A549 (cell line): Measurements from ENCODE around the gene MVP. TPM values are rescaled to one million over a fixed set of nuclear protein-coding genes. Genes with fewer than 3 reads are reported as not detected.

ENCODE experiments used
- ATAC-seq, 2 experiments: fragments of 200-7000 bp in 1 of 2; fragments of >200 bp in 1 of 2; cut with Nextera tagmentation in 1 of 2; cut with Tn5 transposase in 1 of 2; 3 replicates each; pipeline versions ENCODE4 v1.8.0 to v1.9.1; 2018 to 2020; ENCODE audit warnings: mild to moderate bottlenecking in 1 of 2, moderate library complexity in 1 of 2
- CTCF ChIA-PET: fragments of 300-600 bp; sonication (Branson Sonifier 250); formaldehyde crosslinking; extraction: SDS; loops from one replicate; lab custom pipeline; 2021; ENCODE audit warnings: antibody characterized with exemption, inconsistent platforms; lab: Yijun Ruan, JAX
- POLR2A ChIA-PET: fragments of 350-600 bp; formaldehyde crosslinking; extraction: SDS; loops from one replicate; lab custom pipeline; 2021; ENCODE audit warnings: antibody characterized with exemption, inconsistent platforms; lab: Yijun Ruan, JAX
- DNase-seq, 2 experiments: peaks; one replicate each; pipeline versions ENCODE4 v3.0.0 to v3.0.0-alpha.2; 2011 to 2016; ENCODE audit warnings: low read depth in 1 of 2, low spot score in 1 of 2
- FAIRE-seq: peaks from 2 replicates; lab custom pipeline; 2011; peaks lifted over from hg19 to GRCh38; lab: Jason Lieb, UNC
- H3K27ac ChIP-seq, 2 experiments: fragments of >200 bp; sonication (Bioruptor Twin); formaldehyde crosslinking; 3 replicates each; pipeline ENCODE4 v1.5.1; 2016 to 2017
- H3K4me1 ChIP-seq: fragments of >200 bp; sonication (Bioruptor Twin); formaldehyde crosslinking; 3 replicates; pipeline ENCODE4 v1.6.1; 2016
- H3K4me2 ChIP-seq: fragments of >200 bp; sonication (Bioruptor Twin); formaldehyde crosslinking; 3 replicates; pipeline ENCODE4 v1.6.1; 2016
- H3K4me3 ChIP-seq: fragments of >200 bp; sonication (Bioruptor Twin); formaldehyde crosslinking; 3 replicates; pipeline ENCODE4 v1.5.1; 2016
- H3K9me3 ChIP-seq: fragments of >200 bp; sonication (Bioruptor Twin); formaldehyde crosslinking; 3 replicates; pipeline ENCODE4 v1.6.1; 2016
- CBX2 ChIP-seq: fragments of 200-600 bp; sonication (generic); IDR thresholded peaks from 2 replicates; pipeline ENCODE4 v1.6.1; 2016; ENCODE audit warnings: low read depth, mild to moderate bottlenecking, borderline replicate concordance
- CEBPB ChIP-seq, 2 experiments: fragments of >200 bp in 1 of 2; sonication (Bioruptor Twin) in 1 of 2; formaldehyde crosslinking in 1 of 2; IDR thresholded peaks; 2 replicates each; pipeline ENCODE4 v1.6.1; 2012 to 2016
- EHF ChIP-seq: fragments of 250-450 bp; sonication (Bioruptor Pico); IDR thresholded peaks from 2 replicates; pipeline ENCODE4 v1.5.0; 2020; ENCODE audit warnings: mild to moderate bottlenecking
- EP300 ChIP-seq, 2 experiments: fragments of >200 bp; sonication (Bioruptor Twin); formaldehyde crosslinking; IDR thresholded peaks; 2 replicates in 1 of 2; 3 replicates in 1 of 2; pipeline ENCODE4 v1.6.1; 2016 to 2017
- FOXS1 ChIP-seq: fragments of 250-450 bp; sonication (Bioruptor Pico); IDR thresholded peaks from 2 replicates; pipeline ENCODE4 v1.5.0; 2020; ENCODE audit warnings: mild to moderate bottlenecking, moderate library complexity
- HDAC2 ChIP-seq: fragments of 200-600 bp; sonication (generic); IDR thresholded peaks from 2 replicates; pipeline ENCODE4 v1.6.1; 2016
- HEYL ChIP-seq: fragments of 250-450 bp; sonication (Bioruptor Pico); IDR thresholded peaks from 2 replicates; pipeline ENCODE4 v1.8.0; 2021; ENCODE audit warnings: mild to moderate bottlenecking, moderate library complexity
- HMGXB4 ChIP-seq: fragments of 250-450 bp; sonication (Bioruptor Pico); IDR thresholded peaks from 2 replicates; pipeline ENCODE4 v1.5.0; 2021; ENCODE audit warnings: mild to moderate bottlenecking, moderate library complexity, borderline replicate concordance
- HOXA7 ChIP-seq: fragments of 250-450 bp; sonication (Bioruptor Pico); IDR thresholded peaks from 2 replicates; pipeline ENCODE4 v1.5.0; 2020; ENCODE audit warnings: mild to moderate bottlenecking, moderate library complexity
- HOXB13 ChIP-seq: fragments of 250-450 bp; sonication (Bioruptor Pico); IDR thresholded peaks from 2 replicates; pipeline ENCODE4 v1.5.0; 2020; ENCODE audit warnings: low read depth, mild to moderate bottlenecking, moderate library complexity
- HOXB5 ChIP-seq: fragments of 250-450 bp; sonication (Bioruptor Pico); IDR thresholded peaks from 2 replicates; pipeline ENCODE4 v1.5.0; 2020; ENCODE audit warnings: mild to moderate bottlenecking, moderate library complexity
- JUN ChIP-seq, 2 experiments: fragments of >200 bp; sonication (Bioruptor Twin); formaldehyde crosslinking; IDR thresholded peaks; 2 replicates in 1 of 2; 3 replicates in 1 of 2; pipeline ENCODE4 v1.6.1; 2016 to 2017
- KDM5A ChIP-seq: fragments of 200-600 bp; sonication (generic); IDR thresholded peaks from 2 replicates; pipeline ENCODE4 v1.6.1; 2016; ENCODE audit warnings: antibody characterized with exemption, mild to moderate bottlenecking
- MAFK ChIP-seq: fragments of 450-650 bp; IDR thresholded peaks from 2 replicates; pipeline ENCODE4 v1.6.1; 2014; ENCODE audit not compliant: partially characterized antibody
- MAZ ChIP-seq: fragments of 150-350 bp; IDR thresholded peaks from 2 replicates; pipeline ENCODE4 v1.6.1; 2014; ENCODE audit warnings: antibody characterized with exemption, low read depth, low read length, borderline replicate concordance
- MYC ChIP-seq: IDR thresholded peaks from 2 replicates; pipeline ENCODE4 v1.6.1; 2012; ENCODE audit warnings: mild to moderate bottlenecking, inconsistent platforms, low read length, improper control_type of control experiment, borderline replicate concordance
- NFE2L2 ChIP-seq: fragments of 150-350 bp; conservative IDR thresholded peaks from 2 replicates; pipeline ENCODE4 v1.6.1; 2014; ENCODE audit warnings: low read length
- NPAS2 ChIP-seq: fragments of 250-450 bp; sonication (Bioruptor Pico); IDR thresholded peaks from 2 replicates; pipeline ENCODE4 v1.8.0; 2022; ENCODE audit warnings: mild to moderate bottlenecking, moderate library complexity, borderline replicate concordance
- PHF8 ChIP-seq: fragments of 200-600 bp; sonication (generic); IDR thresholded peaks from 2 replicates; pipeline ENCODE4 v1.6.1; 2016; ENCODE audit warnings: low read depth, mild to moderate bottlenecking, antibody characterized with exemption, moderate library complexity, borderline replicate concordance
- POLR2A ChIP-seq: IDR thresholded peaks from 2 replicates; pipeline ENCODE4 v1.6.1; 2012; ENCODE audit warnings: mild to moderate bottlenecking, low read length
- POLR2AphosphoS2 ChIP-seq: conservative IDR thresholded peaks from 2 replicates; pipeline ENCODE4 v1.6.1; 2012; ENCODE audit warnings: low read length, improper control_type of control experiment, inconsistent platforms
- RAD21 ChIP-seq, 2 experiments: fragments of >200 bp in 1 of 2; sonication (Bioruptor Twin) in 1 of 2; formaldehyde crosslinking in 1 of 2; IDR thresholded peaks in 1 of 2; conservative IDR thresholded peaks in 1 of 2; 2 replicates in 1 of 2; 3 replicates in 1 of 2; pipeline ENCODE4 v1.6.1; 2012 to 2018; ENCODE audit warnings: inconsistent platforms in 1 of 2
- RARB ChIP-seq: fragments of 250-450 bp; sonication (Bioruptor Pico); IDR thresholded peaks from 2 replicates; pipeline ENCODE4 v1.8.0; 2021; ENCODE audit warnings: mild to moderate bottlenecking, moderate library complexity
- RNF2 ChIP-seq: fragments of 200-600 bp; sonication (generic); IDR thresholded peaks from 2 replicates; pipeline ENCODE4 v1.6.1; 2016; ENCODE audit warnings: low read depth, mild to moderate bottlenecking, antibody characterized with exemption, moderate library complexity, borderline replicate concordance
- SMC3 ChIP-seq: fragments of >200 bp; sonication (Bioruptor Twin); formaldehyde crosslinking; IDR thresholded peaks from 3 replicates; pipeline ENCODE4 v1.6.1; 2018; ENCODE audit warnings: inconsistent platforms
- SREBF2 ChIP-seq: fragments of 450-650 bp; IDR thresholded peaks from 2 replicates; pipeline ENCODE4 v1.6.1; 2014; ENCODE audit warnings: mild to moderate bottlenecking, moderate library complexity
- TFCP2L1 ChIP-seq: fragments of 250-450 bp; sonication (Bioruptor Pico); IDR thresholded peaks from 2 replicates; pipeline ENCODE4 v1.5.0; 2021; ENCODE audit warnings: mild to moderate bottlenecking
- USF2 ChIP-seq: fragments of 450-650 bp; IDR thresholded peaks from 2 replicates; pipeline ENCODE4 v1.6.1; 2014; ENCODE audit warnings: antibody characterized with exemption
- ZFP36 ChIP-seq: fragments of 450-650 bp; IDR thresholded peaks from 2 replicates; pipeline ENCODE4 v1.6.1; 2014; ENCODE audit warnings: borderline replicate concordance; ENCODE audit not compliant: partially characterized antibody
- ZSCAN20 ChIP-seq: fragments of 250-450 bp; sonication (Bioruptor Pico); IDR thresholded peaks from 2 replicates; pipeline ENCODE4 v1.8.0; 2022; ENCODE audit warnings: mild to moderate bottlenecking, moderate library complexity
- WGBS: methylation state at CpG from one replicate; pipeline ENCODE4 v1.1.6; 2017; ENCODE audit errors: missing lambda C conversion rate; 5-methylcytosine and 5-hydroxymethylcytosine counted together
- polyA plus RNA-seq, 4 experiments: library from polyadenylated mRNA; depleted of rRNA in 3 of 4; stranded (reverse); fragments of >200 nt; fragmentation: RNase III in 1 of 4; extraction: RNeasy Plus Mini Kit Qiagen cat#74134 plus additional on column Dnase treatment in 1 of 4; gene quantifications; 2 replicates in 3 of 4; 3 replicates in 1 of 4; pipeline ENCODE4 v1.2.3, GENCODE V29; 2011 to 2017
- TF ChIP-seq, protein P1 (sequence below): fragments of 250-450 bp; sonication (Bioruptor Pico); IDR thresholded peaks from 2 replicates; pipeline ENCODE4 v1.5.0; 2020; ENCODE audit warnings: low read depth, mild to moderate bottlenecking, moderate library complexity
- TF ChIP-seq, protein P2 (sequence below): IDR thresholded peaks from 2 replicates; pipeline ENCODE4 v1.6.1; 2012
- TF ChIP-seq, protein P3 (sequence below): IDR thresholded peaks from 2 replicates; pipeline ENCODE4 v1.6.1; 2012
- TF ChIP-seq, protein P4 (sequence below): fragments of 150-350 bp; IDR thresholded peaks from 2 replicates; pipeline ENCODE4 v1.6.1; 2014; ENCODE audit warnings: low read depth, mild to moderate bottlenecking, low read length

MVP gene
- polyA plus RNA-seq, 2 of the 4 experiments (the other 2 are of a cell fraction): 73.3 to 106 TPM

DNA sequence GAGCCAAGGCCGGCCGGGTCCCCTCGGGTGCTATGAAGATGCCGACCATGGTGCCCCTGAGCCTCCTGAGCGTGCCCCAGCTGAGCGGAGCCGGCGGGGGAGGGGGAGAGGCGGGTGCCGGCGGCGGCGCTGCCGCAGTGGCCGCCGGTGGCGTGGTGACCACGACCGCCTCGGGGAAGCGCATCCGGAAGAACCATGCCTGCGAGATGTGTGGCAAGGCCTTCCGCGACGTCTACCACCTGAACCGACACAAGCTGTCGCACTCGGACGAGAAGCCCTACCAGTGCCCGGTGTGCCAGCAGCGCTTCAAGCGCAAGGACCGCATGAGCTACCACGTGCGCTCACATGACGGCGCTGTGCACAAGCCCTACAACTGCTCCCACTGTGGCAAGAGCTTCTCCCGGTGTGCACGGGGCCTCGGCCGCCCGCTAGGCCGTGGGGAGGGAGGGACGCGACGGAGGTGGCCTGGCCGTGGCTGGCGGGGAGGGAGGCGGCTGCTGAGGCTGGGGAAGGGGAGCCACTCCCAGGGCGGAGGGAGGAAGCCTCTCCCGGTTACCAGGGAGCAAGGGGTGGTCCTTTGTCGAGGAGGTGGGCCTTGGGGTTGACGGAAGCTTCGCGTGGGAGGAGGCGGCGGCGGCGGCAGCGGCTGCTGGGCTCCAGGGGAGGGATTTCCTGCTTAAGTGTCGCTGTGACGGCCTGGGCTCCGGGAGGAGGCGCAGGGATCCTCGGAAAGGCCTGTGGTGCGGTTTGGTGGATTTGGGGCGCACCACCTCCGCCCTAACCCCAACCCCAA is 12.6 kb upstream of the MVP start:
- H3K27ac ChIP-seq: peak overlapping the region; percentile 98 to 99
- FAIRE-seq: no peak
- ChIA-PET POLR2A (interaction anchor here (1.1 to 3.7 kb wide), 6 partner anchors 8 to 92 kb away, joined by 3 to 25 read pairs (median 8); partner anchors contain the start of genes KIF22, MVP, PAGR1 and SEZ6L2), CTCF (interaction anchor here (0.6 to 24.4 kb wide), 31 partner anchors 9 to 234 kb away, joined by 3 to 568 read pairs (median 4); partner anchors contain the start of genes ASPHD1, C16orf92, KIF22 and MVP)
- H3K4me2 ChIP-seq: peak overlapping the region; percentile 94
- peaks cover 48% of the 10 kb centered on the region for H3K4me1 ChIP-seq
- no peaks in the 10 kb centered on the region for H3K9me3 ChIP-seq
- WGBS: under 1% methylated on average over 39 of the region's 69 CpGs
- DNase-seq: peak in 1 of 2 experiments; percentile 95
- ATAC-seq: peak; percentile 12 to 16
- peak overlapping the region; percentile 90 for H3K4me3 ChIP-seq
- TF ChIP-seq NFE2L2 (no peak), POLR2AphosphoS2 (no peak), NPAS2 (peak; percentile 72), SREBF2 (no peak), POLR2A (peak; percentile 45), RARB (CRISPR knock-in tag) (no peak), JUN (IDR thresholded peaks at IDR 0.05) (peak; percentile 45 to 86; a peak in 3 of 5 replicates), MAZ (no peak), CBX2 (no peak), MYC (peak; percentile 82), CEBPB (IDR thresholded peaks at IDR 0.05) (no peak), HEYL (CRISPR knock-in tag) (no peak), ZSCAN20 (no peak), MAFK (no peak), ZFP36 (no peak), USF2 (peak; percentile 65), HDAC2 (0 out of 2 replicates have a peak, but pooled peaks have one; percentile 27), KDM5A (no peak), SMC3 (peak; percentile 55; the same call in 2 of the 3 replicates), EHF (CRISPR knock-in tag) (0 out of 2 replicates have a peak, but pooled peaks have one; percentile 45), FOXS1 (CRISPR knock-in tag) (no peak), RNF2 (peak; percentile 94; the same call in 1 of the 2 replicates), EP300 (IDR thresholded peaks at IDR 0.05) (no peak), HOXB13 (CRISPR knock-in tag) (peak; percentile 72; the same call in 1 of the 2 replicates), HOXB5 (CRISPR knock-in tag) (peak; percentile 48; the same call in 1 of the 2 replicates), TFCP2L1 (CRISPR knock-in tag) (0 out of 2 replicates have a peak, but pooled peaks have one; percentile 15), PHF8 (no peak), HOXA7 (CRISPR knock-in tag) (no peak), HMGXB4 (CRISPR knock-in tag) (peak; percentile 60; the same call in 1 of the 2 replicates), RAD21 (conservative IDR thresholded peaks at IDR 0.05 in 1 of 2, IDR thresholded peaks at IDR 0.05 in 1 of 2) (peak; percentile 45 to 64; a peak in 4 of 5 replicates)
- TF ChIP-seq, protein P1, sequence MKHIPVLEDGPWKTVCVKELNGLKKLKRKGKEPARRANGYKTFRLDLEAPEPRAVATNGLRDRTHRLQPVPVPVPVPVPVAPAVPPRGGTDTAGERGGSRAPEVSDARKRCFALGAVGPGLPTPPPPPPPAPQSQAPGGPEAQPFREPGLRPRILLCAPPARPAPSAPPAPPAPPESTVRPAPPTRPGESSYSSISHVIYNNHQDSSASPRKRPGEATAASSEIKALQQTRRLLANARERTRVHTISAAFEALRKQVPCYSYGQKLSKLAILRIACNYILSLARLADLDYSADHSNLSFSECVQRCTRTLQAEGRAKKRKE (CRISPR knock-in tag): 0 out of 2 replicates have a peak, but pooled peaks have one; percentile 68
- TF ChIP-seq, protein P2, sequence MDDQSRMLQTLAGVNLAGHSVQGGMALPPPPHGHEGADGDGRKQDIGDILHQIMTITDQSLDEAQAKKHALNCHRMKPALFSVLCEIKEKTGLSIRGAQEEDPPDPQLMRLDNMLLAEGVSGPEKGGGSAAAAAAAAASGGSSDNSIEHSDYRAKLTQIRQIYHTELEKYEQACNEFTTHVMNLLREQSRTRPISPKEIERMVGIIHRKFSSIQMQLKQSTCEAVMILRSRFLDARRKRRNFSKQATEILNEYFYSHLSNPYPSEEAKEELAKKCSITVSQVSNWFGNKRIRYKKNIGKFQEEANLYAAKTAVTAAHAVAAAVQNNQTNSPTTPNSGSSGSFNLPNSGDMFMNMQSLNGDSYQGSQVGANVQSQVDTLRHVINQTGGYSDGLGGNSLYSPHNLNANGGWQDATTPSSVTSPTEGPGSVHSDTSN: peak; percentile 81
- TF ChIP-seq, protein P3, sequence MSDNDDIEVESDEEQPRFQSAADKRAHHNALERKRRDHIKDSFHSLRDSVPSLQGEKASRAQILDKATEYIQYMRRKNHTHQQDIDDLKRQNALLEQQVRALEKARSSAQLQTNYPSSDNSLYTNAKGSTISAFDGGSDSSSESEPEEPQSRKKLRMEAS: peak; percentile 99
- TF ChIP-seq, protein P4, sequence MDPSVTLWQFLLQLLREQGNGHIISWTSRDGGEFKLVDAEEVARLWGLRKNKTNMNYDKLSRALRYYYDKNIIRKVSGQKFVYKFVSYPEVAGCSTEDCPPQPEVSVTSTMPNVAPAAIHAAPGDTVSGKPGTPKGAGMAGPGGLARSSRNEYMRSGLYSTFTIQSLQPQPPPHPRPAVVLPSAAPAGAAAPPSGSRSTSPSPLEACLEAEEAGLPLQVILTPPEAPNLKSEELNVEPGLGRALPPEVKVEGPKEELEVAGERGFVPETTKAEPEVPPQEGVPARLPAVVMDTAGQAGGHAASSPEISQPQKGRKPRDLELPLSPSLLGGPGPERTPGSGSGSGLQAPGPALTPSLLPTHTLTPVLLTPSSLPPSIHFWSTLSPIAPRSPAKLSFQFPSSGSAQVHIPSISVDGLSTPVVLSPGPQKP: no peak
